A172 (cell line): ENCODE data around the gene TMEM79. TPM values are rescaled to one million over a fixed set of nuclear protein-coding genes. Genes with fewer than 3 reads are reported as not detected.

Experiments
- DNase-seq: peaks from one replicate; pipeline ENCODE4 v3.0.0-alpha.2; 2015; ENCODE audit warnings: low spot score
- total RNA-seq: library from RNA; depleted of rRNA; stranded (reverse); fragments of >200 nt; shearing (Covaris generic); gene quantifications from 2 replicates; pipeline ENCODE4 v1.2.3, GENCODE V29; 2014; rRNA removed

TMEM79 gene
- 7.9 and 8.6 TPM in 2 replicates for total RNA-seq

GRCh38 chr1:156284112-156284511, at the start of gene TMEM79:
Gene TMEM79, plus strand, starts transcription at chr1:156284325. Its CDS starts 902 bp downstream, at chr1:156285227.
- no peak for DNase-seq

- DNase-seq = no peak
Observed at GRCh38 chr1:156236164-156236563, 48.0 kb upstream of the TMEM79 start.

- DNase-seq = no peak
Observed at GRCh38 chr1:156238248-156238647, 45.9 kb upstream of the TMEM79 start.

GRCh38 chr1:156241311-156241811, 42.8 kb upstream of the TMEM79 start:
- peak; percentile 95 for DNase-seq

GRCh38 chr1:156241926-156242325, 42.2 kb upstream of the TMEM79 start, which contains the start of gene BGLAP:
Gene BGLAP, plus strand, starts transcription at chr1:156242184. Its CDS starts 48 bp downstream, at chr1:156242232.
- DNase-seq = no peak

- DNase-seq = no peak
Observed at GRCh38 chr1:156242738-156243137, 41.4 kb upstream of the TMEM79 start.

GRCh38 chr1:156244126-156244525, 40.0 kb upstream of the TMEM79 start:
- DNase-seq = no peak

- DNase-seq = no peak
Observed at GRCh38 chr1:156244712-156245111, 39.4 kb upstream of the TMEM79 start.

- DNase-seq = no peak
Observed at GRCh38 chr1:156245451-156246232, 38.5 kb upstream of the TMEM79 start.

- no peak for DNase-seq
Observed at GRCh38 chr1:156246241-156246780, 37.8 kb upstream of the TMEM79 start.

- no peak for DNase-seq
Observed at GRCh38 chr1:156246781-156247459, 37.2 kb upstream of the TMEM79 start.

- peak; percentile 41 for DNase-seq
Observed at GRCh38 chr1:156247460-156248322, 36.4 kb upstream of the TMEM79 start, which contains the start of gene PAQR6. Gene PAQR6, minus strand, starts transcription at chr1:156248056. Its CDS starts 1,325 bp downstream, at chr1:156246731.

- no peak for DNase-seq
Observed at GRCh38 chr1:156248323-156248683, 35.8 kb upstream of the TMEM79 start.

GRCh38 chr1:156249593-156249992, 34.5 kb upstream of the TMEM79 start:
- no peak for DNase-seq

- no peak for DNase-seq
Observed at GRCh38 chr1:156251527-156251926, 32.6 kb upstream of the TMEM79 start.

GRCh38 chr1:156253634-156254033, 30.5 kb upstream of the TMEM79 start:
- no peak for DNase-seq

GRCh38 chr1:156257711-156258110, 26.4 kb upstream of the TMEM79 start:
- DNase-seq = no peak

GRCh38 chr1:156258859-156259258, 25.3 kb upstream of the TMEM79 start:
- no peak for DNase-seq

GRCh38 chr1:156259805-156260204, 24.3 kb upstream of the TMEM79 start:
- peak; percentile 58 for DNase-seq

GRCh38 chr1:156260896-156261295, 23.2 kb upstream of the TMEM79 start:
- DNase-seq = peak; percentile 34

- peak; percentile 99 for DNase-seq
Observed at GRCh38 chr1:156262461-156263287, 21.5 kb upstream of the TMEM79 start.
